GM21723 (cell line): ENCODE measurements around the gene NOX1.
"Not testable (repeated sequence)": the region's sequence is repeated elsewhere in the genome, so short reads cannot be mapped to it uniquely, and the experiment has no call there.

Experiments
- ATAC-seq: cut with Tn5 transposase; IDR thresholded peaks from one replicate; pipeline ENCODE4 v1.9.1; 2021; ENCODE audit warnings: mild to moderate bottlenecking, moderate library complexity; ENCODE audit not compliant: unreplicated experiment

NOX1 gene

DNA sequence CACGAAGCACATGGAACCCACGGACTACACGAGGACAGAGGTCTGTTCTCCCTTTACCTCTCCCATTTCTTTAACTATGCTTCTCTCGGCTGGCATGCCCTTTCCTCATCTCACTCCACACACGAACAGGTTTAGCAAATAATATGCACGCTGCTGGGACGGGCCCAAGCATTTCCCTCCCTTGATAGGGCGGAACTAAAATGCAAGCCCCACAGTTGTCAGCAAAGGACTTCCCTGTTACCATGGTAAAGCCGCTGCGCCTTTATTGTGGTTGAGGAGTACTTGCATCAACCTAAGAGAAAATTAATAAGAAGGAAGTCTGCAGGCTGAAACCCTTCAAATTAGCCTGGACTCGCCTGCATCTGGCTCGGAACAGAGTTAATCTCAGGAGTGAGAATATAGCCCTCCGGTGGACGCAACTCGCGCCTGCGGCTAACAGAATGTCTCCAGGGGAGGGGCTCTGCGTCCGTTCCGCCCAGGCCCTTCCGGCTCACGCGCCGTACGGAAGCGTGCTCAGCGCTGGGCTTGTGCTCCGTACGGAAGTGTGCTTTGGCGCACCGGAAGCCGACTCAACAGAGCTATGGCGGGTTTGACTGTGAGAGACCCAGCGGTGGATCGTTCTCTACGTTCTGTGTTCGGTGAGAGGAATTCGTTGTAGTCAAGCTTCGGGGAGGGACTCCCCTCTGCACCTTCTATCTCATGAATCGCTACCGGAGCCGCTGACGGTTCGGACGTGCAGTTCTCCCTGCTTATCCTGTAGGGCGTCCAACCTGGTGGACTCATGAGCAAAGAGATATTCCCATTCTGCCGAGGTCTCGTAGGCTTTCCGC is 54.1 kb downstream of the NOX1 start, which contains the start of gene CSTF2:
TSS of gene CSTF2 (plus strand) at position 555 of the 830 bp plus-strand sequence. CDS start at position 581, 26 bp downstream.
- peak; percentile 100 for ATAC-seq

- no peak for ATAC-seq
Observed at GRCh38 chrX:100819534-100819836, 54.7 kb downstream of the NOX1 start.

- no peak for ATAC-seq
Observed at GRCh38 chrX:100817340-100817739, 56.8 kb downstream of the NOX1 start.

DNA sequence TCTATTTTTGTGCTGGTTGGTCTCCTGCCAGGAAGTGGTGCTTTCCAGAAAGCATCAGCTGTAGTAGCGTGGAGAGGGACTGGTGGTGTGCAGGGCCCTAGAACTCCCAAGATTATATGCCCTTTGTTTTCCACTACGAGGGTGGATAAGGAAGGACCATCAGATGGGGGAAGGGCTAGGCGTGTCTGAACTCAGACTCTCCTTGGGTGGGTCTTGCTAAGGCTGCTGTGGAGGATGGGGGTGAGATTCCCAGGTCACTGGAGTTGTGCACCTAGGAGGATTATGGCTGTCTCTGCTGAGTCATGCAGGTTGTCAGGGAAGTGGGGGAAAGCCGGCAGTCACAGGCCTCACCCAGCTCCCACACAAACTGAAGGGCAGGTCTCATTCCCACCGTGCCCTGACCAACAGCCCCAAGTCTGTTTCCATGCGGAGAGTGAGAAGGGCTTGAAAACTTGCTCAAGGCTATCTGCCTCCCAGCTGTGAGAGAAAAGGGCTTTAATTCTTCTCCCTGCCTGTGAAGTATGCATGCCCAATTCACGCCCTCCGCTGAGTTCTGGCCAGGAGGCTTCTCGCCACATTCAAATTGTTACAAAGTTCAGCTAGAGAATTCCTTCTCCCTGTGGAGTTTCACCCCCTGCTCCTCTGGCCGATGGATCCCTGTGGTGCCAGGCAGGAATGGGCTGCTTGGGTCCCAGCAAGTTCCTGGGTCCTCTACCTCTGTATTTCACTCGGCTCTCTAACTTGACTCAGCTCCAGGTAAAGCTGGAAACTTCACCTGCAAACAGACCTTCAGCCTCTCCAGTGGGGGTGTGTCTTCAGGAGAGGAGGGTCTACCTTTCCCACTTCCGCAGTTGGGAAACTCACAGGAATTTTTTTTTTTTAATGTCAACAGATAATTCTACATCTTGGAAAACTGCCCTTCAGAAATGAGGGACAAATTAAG is 61.7 kb downstream of the NOX1 start:
- no peak for ATAC-seq

DNA sequence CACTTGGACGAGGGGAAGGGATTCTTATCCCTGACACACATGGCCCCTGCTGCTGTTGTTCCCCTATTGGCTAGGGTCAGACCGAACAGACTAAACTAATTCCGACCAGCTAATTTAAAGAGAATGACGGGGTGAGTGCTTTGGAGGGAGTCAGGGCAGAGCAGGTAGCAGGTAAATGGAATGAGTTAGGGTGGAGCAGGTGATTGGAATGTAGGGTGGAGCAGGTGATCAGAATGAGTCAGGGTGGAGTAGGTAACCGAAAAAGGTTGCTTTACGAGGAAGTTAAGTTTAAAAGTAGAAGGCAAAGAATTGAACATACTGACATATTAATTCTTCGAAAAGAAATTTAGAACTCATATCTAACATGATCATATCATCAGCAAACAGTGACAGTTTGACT is 65.9 kb downstream of the NOX1 start:
- not testable (repeated sequence) for ATAC-seq

DNA sequence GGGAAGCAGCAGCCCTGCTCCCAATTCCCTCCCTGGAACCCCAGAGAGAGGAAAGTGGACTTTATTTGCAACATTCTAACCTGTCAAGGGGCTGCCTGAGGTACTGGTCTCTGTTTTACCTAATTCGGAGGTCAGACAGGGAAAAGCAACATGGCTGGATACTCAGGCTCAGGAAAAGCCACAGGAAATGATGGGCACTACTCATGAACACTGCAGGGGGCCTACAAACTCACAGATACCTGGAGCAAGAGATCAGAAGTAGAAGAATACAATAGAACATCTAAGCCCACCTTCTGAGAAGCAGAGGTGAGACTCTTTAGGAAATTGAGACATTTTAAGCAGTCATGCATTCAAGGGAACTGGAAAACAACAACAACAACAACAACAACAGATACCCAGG is 69.4 kb downstream of the NOX1 start:
- ATAC-seq, result no peak

DNA sequence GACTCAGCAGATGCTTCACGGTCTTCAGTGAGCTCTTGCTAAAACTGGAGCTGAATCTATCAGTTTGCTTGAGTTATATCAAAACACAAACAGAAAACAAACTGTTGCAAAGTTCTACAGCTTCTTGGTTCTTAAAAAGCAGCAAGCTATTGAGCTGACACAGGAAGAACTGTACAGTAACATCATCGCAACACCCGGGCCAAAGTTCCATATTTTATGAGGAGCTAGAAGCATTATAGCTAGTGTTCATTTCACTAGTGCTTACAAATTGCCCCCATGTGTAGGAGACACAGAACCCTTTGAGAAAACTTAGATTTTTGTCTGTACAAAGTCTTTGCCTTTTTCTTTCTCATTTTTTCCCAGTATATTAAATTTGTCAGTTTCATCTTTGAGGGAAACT is 71.3 kb downstream of the NOX1 start:
- no peak for ATAC-seq

DNA sequence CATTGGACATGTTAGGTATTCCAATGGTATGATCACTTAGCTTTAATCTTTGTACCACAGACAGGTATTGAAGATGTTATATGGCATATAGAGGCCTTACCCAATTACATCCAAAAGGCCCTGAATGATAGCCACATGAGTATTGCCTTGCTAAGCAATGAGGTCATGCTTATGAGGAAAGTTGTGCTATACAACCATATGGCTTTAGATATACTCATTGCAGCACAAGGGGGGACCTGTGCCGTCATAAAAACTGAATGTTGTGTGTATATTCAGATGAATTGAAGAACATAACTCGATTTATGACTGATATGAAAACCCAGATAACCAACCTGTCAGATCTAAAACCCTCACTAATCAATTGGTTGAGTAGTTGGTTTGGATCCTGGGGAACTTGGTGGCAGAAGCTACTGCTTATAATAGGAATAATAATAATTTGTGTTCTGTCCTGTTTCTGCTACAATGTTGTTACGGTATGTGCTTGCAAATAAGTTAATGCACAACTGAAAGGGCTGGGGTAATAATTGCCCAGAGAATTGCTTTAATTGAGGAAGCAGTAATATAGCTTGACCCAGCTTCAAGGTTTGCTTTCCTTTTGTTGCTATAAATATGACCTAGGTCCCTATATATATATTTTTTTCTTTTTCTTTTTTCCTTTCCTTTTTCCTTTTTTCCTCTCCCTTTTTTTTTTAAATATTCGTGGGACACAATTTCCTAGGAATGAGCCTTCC is 75.5 kb downstream of the NOX1 start:
- no peak for ATAC-seq

DNA sequence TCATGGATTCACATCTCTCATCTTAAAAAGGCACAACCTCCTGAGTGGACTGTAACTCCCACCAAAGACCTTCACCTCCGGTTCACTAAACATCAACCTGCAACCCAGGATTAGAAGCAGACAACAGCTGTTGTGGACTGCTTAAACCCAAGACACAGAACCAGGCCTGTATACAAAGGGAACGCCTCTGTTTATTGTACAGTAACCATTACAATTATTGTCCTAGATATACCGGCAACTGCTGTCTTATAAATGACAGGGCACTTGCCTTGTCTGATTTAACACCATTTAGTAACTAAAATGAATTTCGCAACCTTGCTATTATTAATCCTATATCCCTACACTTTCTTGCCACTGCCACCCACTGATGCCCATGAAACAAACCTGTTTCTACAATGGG is 76.8 kb downstream of the NOX1 start:
- no peak for ATAC-seq

GRCh38 chrX:100796371-100796770 is 77.8 kb downstream of the NOX1 start:
- not testable (repeated sequence) for ATAC-seq
